ENCODE data around the gene PPP2R2C.

The PPP2R2C gene

GRCh38 chr4:6332669-6333050, 139.8 kb downstream of the PPP2R2C start:
- Histone ChIP-seq H3K27me3 (ENCODE audit: control insufficient read depth, insufficient read depth, low read length) (peaks cover 12% of the 10 kb centered on the region), H3K9me3 (replicated peaks; ENCODE audit: low read length) (no peaks in the 10 kb centered on the region), H3K36me3 (ENCODE audit: insufficient read depth, low read length) (no peaks in the 10 kb centered on the region), H3K9ac (ENCODE audit: low read depth, low read length) (no peak overlapping the region), H3K4me3 (ENCODE audit: low read length) (no peak overlapping the region), H3K4me1 (ENCODE audit: control insufficient read depth, insufficient read depth, low read length) (no peaks in the 10 kb centered on the region), H3K4me2 (ENCODE audit: low read length) (no peak overlapping the region)

- Histone ChIP-seq H3K27me3 (ENCODE audit: control insufficient read depth, insufficient read depth, low read length) (peaks cover 7% of the 10 kb centered on the region), H3K9me3 (replicated peaks; ENCODE audit: low read length) (no peaks in the 10 kb centered on the region), H3K4me2 (ENCODE audit: low read length) (no peak overlapping the region), H3K36me3 (ENCODE audit: insufficient read depth, low read length) (no peaks in the 10 kb centered on the region), H3K9ac (ENCODE audit: low read depth, low read length) (no peak overlapping the region), H3K4me1 (ENCODE audit: control insufficient read depth, insufficient read depth, low read length) (no peaks in the 10 kb centered on the region), H3K4me3 (ENCODE audit: low read length) (no peak overlapping the region)
Measured at GRCh38 chr4:6332042-6332668, 140.3 kb downstream of the PPP2R2C start.

- Histone ChIP-seq H3K9me3 (replicated peaks; ENCODE audit: low read length) (no peaks in the 10 kb centered on the region), H3K36me3 (ENCODE audit: insufficient read depth, low read length) (no peaks in the 10 kb centered on the region), H3K27me3 (ENCODE audit: control insufficient read depth, insufficient read depth, low read length) (peaks cover 7% of the 10 kb centered on the region), H3K9ac (ENCODE audit: low read depth, low read length) (no peak overlapping the region), H3K4me2 (ENCODE audit: low read length) (no peak overlapping the region), H3K4me1 (ENCODE audit: control insufficient read depth, insufficient read depth, low read length) (no peaks in the 10 kb centered on the region), H3K4me3 (ENCODE audit: low read length) (no peak overlapping the region)
Measured at GRCh38 chr4:6331468-6331867, 140.9 kb downstream of the PPP2R2C start.

- Histone ChIP-seq H3K9me3 (replicated peaks; ENCODE audit: low read length) (no peaks in the 10 kb centered on the region), H3K27me3 (ENCODE audit: control insufficient read depth, insufficient read depth, low read length) (peaks cover 7% of the 10 kb centered on the region), H3K4me3 (ENCODE audit: low read length) (no peak overlapping the region), H3K4me2 (ENCODE audit: low read length) (no peak overlapping the region), H3K36me3 (ENCODE audit: insufficient read depth, low read length) (no peaks in the 10 kb centered on the region), H3K9ac (ENCODE audit: low read depth, low read length) (no peak overlapping the region), H3K4me1 (ENCODE audit: control insufficient read depth, insufficient read depth, low read length) (no peaks in the 10 kb centered on the region)
Measured at GRCh38 chr4:6331018-6331417, 141.4 kb downstream of the PPP2R2C start.

GRCh38 chr4:6330384-6330767, 142.0 kb downstream of the PPP2R2C start:
- no peaks in the 10 kb centered on the region for H3K9me3 ChIP-seq (replicated peaks; ENCODE audit: low read length)
- H3K4me2 ChIP-seq (ENCODE audit: low read length), result no peak overlapping the region
- no peaks in the 10 kb centered on the region for H3K36me3 ChIP-seq (ENCODE audit: insufficient read depth, low read length)
- H3K9ac ChIP-seq (ENCODE audit: low read depth, low read length), result no peak overlapping the region
- no peak overlapping the region for H3K4me3 ChIP-seq (ENCODE audit: low read length)
- peaks cover 7% of the 10 kb centered on the region for H3K27me3 ChIP-seq (ENCODE audit: control insufficient read depth, insufficient read depth, low read length)
- no peaks in the 10 kb centered on the region for H3K4me1 ChIP-seq (ENCODE audit: control insufficient read depth, insufficient read depth, low read length)

GRCh38 chr4:6329478-6330383, 142.7 kb downstream of the PPP2R2C start:
- Histone ChIP-seq H3K9me3 (replicated peaks; ENCODE audit: low read length) (no peaks in the 10 kb centered on the region), H3K27me3 (ENCODE audit: control insufficient read depth, insufficient read depth, low read length) (peaks cover 7% of the 10 kb centered on the region), H3K36me3 (ENCODE audit: insufficient read depth, low read length) (no peaks in the 10 kb centered on the region), H3K4me3 (ENCODE audit: low read length) (no peak overlapping the region), H3K9ac (ENCODE audit: low read depth, low read length) (no peak overlapping the region), H3K4me1 (ENCODE audit: control insufficient read depth, insufficient read depth, low read length) (no peaks in the 10 kb centered on the region), H3K4me2 (ENCODE audit: low read length) (no peak overlapping the region)

GRCh38 chr4:6328526-6328925, 143.9 kb downstream of the PPP2R2C start:
- Histone ChIP-seq H3K4me3 (ENCODE audit: low read length) (no peak overlapping the region), H3K4me2 (ENCODE audit: low read length) (no peak overlapping the region), H3K4me1 (ENCODE audit: control insufficient read depth, insufficient read depth, low read length) (no peaks in the 10 kb centered on the region), H3K9me3 (replicated peaks; ENCODE audit: low read length) (no peaks in the 10 kb centered on the region), H3K36me3 (ENCODE audit: insufficient read depth, low read length) (no peaks in the 10 kb centered on the region), H3K9ac (ENCODE audit: low read depth, low read length) (no peak overlapping the region), H3K27me3 (ENCODE audit: control insufficient read depth, insufficient read depth, low read length) (peaks cover 7% of the 10 kb centered on the region)

- no peak overlapping the region for H3K4me3 ChIP-seq (ENCODE audit: low read length)
- H3K9me3 ChIP-seq (replicated peaks; ENCODE audit: low read length), result no peaks in the 10 kb centered on the region
- H3K4me1 ChIP-seq (ENCODE audit: control insufficient read depth, insufficient read depth, low read length), result no peaks in the 10 kb centered on the region
- H3K4me2 ChIP-seq (ENCODE audit: low read length), result no peak overlapping the region
- H3K27me3 ChIP-seq (ENCODE audit: control insufficient read depth, insufficient read depth, low read length), result peaks cover 7% of the 10 kb centered on the region
- no peak overlapping the region for H3K9ac ChIP-seq (ENCODE audit: low read depth, low read length)
- no peaks in the 10 kb centered on the region for H3K36me3 ChIP-seq (ENCODE audit: insufficient read depth, low read length)
Measured at GRCh38 chr4:6327220-6327917, 145.0 kb downstream of the PPP2R2C start.

- H3K4me2 ChIP-seq (ENCODE audit: low read length), result no peak overlapping the region
- H3K27me3 ChIP-seq (ENCODE audit: control insufficient read depth, insufficient read depth, low read length), result peaks cover 7% of the 10 kb centered on the region
- no peak overlapping the region for H3K9ac ChIP-seq (ENCODE audit: low read depth, low read length)
Measured at GRCh38 chr4:6326312-6327060, 145.9 kb downstream of the PPP2R2C start.

GRCh38 chr4:6325788-6326290, 146.6 kb downstream of the PPP2R2C start:
- no peaks in the 10 kb centered on the region for H3K9me3 ChIP-seq (replicated peaks; ENCODE audit: low read length)
- H3K4me2 ChIP-seq (ENCODE audit: low read length), result no peak overlapping the region
- no peaks in the 10 kb centered on the region for H3K4me1 ChIP-seq (ENCODE audit: control insufficient read depth, insufficient read depth, low read length)
- H3K4me3 ChIP-seq (ENCODE audit: low read length), result no peak overlapping the region
- no peak overlapping the region for H3K9ac ChIP-seq (ENCODE audit: low read depth, low read length)
- peaks cover 7% of the 10 kb centered on the region for H3K27me3 ChIP-seq (ENCODE audit: control insufficient read depth, insufficient read depth, low read length)
- no peaks in the 10 kb centered on the region for H3K36me3 ChIP-seq (ENCODE audit: insufficient read depth, low read length)

More at GRCh38 chr4:6326312-6327060, 145.9 kb downstream of the PPP2R2C start:
- no peaks in the 10 kb centered on the region for H3K9me3 ChIP-seq (replicated peaks; ENCODE audit: low read length)
- H3K4me1 ChIP-seq (ENCODE audit: control insufficient read depth, insufficient read depth, low read length), result no peaks in the 10 kb centered on the region
- H3K4me3 ChIP-seq (ENCODE audit: low read length), result no peak overlapping the region
- H3K36me3 ChIP-seq (ENCODE audit: insufficient read depth, low read length), result no peaks in the 10 kb centered on the region

Measured in skeletal muscle satellite cell (primary cell).